DOHH2 (cell line): ENCODE measurements around the gene DNAH6.

ENCODE experiments used
- EZH2phosphoT487 ChIP-seq: fragments of 200-600 bp; sonication (generic); IDR thresholded peaks from 2 replicates; pipeline ENCODE4 v1.6.1; 2017; ENCODE audit warnings: borderline replicate concordance, mild to moderate bottlenecking, antibody characterized with exemption, low read length, moderate library complexity, mixed read lengths
- TF ChIP-seq, protein P1 (sequence below): fragments of 200-600 bp; sonication (generic); IDR thresholded peaks from one replicate; pipeline ENCODE4 v1.5.1; 2014; ENCODE audit warnings: antibody characterized with exemption, mild to moderate bottlenecking, low read depth, low read length; ENCODE audit not compliant: poor library complexity, severe bottlenecking

- TF ChIP-seq, protein P1, sequence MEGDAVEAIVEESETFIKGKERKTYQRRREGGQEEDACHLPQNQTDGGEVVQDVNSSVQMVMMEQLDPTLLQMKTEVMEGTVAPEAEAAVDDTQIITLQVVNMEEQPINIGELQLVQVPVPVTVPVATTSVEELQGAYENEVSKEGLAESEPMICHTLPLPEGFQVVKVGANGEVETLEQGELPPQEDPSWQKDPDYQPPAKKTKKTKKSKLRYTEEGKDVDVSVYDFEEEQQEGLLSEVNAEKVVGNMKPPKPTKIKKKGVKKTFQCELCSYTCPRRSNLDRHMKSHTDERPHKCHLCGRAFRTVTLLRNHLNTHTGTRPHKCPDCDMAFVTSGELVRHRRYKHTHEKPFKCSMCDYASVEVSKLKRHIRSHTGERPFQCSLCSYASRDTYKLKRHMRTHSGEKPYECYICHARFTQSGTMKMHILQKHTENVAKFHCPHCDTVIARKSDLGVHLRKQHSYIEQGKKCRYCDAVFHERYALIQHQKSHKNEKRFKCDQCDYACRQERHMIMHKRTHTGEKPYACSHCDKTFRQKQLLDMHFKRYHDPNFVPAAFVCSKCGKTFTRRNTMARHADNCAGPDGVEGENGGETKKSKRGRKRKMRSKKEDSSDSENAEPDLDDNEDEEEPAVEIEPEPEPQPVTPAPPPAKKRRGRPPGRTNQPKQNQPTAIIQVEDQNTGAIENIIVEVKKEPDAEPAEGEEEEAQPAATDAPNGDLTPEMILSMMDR, result no peak
- no peak for TF ChIP-seq EZH2phosphoT487
These were observed 132.8 kb downstream of the DNAH6 start for GRCh38 chr2:84649058-84649457.
